GM18498 (cell line): Measurements from ENCODE around the gene AHRR.

Source experiments
- ATAC-seq: cut with Tn5 transposase; IDR thresholded peaks from one replicate; pipeline ENCODE4 v1.9.1; 2021; ENCODE audit warnings: mild to moderate bottlenecking, moderate library complexity; ENCODE audit not compliant: unreplicated experiment

AHRR gene

GRCh38 chr5:318931-319601 is 2.4 kb upstream of the AHRR start:
- no peak for ATAC-seq

GRCh38 chr5:320524-321229 is 837 bp upstream of the AHRR start:
- peak; percentile 6 for ATAC-seq

DNA sequence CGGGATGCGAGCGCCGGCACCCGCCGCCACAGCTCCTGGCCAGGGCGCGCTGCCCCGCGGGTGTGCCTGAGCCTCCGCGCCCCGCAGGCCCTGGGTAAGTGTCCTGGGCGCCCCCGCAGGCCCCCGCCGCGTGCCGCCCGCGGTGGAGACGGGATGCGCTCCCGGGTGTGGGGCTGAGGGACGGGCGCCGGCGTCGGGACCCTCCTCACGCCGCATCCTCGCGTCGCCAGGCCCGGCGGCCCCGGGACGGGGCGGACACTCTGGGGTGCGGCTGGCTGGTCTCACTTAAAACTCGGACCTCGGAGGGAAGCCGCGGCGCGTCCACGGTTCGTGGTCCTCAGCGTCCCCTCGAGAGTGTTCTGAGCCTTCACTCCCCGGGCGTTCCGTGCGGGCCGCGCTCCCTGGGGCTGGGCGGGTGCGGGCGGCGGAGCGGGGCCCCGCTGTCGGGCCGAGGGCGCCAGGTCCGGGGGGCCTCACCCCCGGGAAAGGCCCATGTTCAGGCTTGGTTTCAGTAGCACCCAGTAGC is 275 bp downstream of the AHRR start:
- ATAC-seq, result peak; percentile 17

- no peak for ATAC-seq
Measured at GRCh38 chr5:322281-322941, 897 bp downstream of the AHRR start.

DNA sequence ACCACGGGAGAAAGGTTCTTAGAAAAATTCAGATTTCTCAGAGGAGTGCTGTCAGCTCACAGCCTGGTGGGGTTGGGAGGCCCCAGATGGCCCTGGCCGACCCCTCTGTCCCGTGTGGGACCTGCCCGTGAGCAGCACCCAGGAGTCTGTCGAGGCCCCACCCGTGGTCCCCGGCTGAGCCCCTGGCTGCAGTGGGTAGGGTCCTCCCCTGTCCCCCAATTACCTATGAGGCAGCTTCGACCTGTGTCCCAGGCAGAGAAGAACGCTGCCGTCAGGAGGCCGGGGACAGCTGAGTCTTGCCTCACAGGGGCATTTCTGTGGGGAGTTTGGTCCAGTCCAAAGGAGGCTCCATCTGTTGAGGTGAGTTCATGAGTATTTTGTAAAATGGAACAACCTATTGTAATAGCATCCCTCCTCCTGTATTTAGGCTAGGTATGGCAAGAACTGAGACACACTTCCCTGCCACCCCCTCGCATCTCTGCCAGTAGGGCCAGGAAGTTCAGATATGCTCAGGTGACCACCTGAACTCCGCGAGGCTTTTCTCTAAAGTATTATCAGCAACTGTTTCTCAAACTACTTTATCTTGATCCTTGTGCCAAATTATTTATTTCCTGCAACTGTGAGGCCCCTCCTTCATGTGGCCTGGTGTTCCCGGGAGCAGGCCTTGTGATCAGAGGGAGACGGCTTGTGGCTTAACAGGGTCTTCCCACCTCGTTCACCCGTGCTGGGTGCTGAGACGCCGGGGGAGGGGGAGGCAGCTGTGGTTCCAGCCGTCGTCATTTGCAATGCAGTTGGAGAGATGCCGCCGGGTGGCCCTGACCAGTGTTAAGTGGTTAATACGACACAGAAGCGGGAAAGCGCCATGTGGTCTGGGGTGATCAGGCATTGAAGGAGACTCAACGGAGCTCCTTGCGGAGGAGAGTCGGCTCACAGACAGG is 1.7 kb downstream of the AHRR start:
- no peak for ATAC-seq

- no peak for ATAC-seq
Measured at GRCh38 chr5:324736-325612, 3.5 kb downstream of the AHRR start.

DNA sequence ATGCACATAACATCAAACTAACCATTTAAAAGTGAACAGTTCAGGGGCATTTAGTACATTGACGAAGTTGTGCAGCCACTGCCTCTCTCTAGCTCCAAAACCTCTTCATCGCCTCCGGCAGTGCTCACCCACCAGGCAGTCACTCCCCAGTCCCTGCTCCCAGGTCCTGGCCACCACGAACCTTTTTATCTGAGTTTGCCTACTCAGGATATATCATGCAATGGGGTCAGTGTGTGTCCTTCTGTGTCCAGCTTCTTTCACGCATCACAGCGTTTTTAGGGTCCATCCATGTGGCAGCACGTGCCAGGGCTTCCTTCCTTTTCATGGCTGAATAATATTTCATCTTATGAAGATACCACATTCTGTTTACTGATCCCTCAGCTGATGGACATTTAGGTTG is 4.6 kb downstream of the AHRR start:
- ATAC-seq, result no peak

DNA sequence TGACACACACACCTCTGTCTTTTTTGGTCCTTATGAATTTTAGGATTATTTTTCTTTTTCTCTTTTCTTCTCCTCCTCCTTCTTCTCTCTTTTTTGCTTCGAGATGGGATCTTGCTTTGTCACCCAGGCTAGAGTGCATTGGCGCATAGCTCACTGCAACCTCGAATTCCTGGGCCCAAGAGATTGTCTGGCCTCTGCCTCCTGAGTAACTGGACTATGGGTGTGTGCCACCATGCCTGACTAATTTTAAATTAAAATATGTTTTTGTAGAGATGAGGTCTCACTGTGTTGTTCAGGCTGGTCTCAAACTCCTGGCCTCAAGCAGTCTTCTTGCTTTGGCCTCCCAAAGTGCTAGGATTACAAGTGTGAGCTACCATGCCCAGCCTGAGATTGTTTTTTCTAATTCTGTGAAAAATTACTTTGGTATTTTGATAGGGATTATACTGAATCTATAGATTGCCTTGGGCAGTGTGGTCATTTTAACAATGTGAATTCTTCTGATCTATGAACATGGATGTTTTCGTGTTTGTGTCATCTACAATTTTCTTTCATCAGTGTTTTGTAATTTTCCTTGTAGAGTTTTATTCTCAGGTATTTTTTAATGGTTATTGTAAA is 7.7 kb downstream of the AHRR start:
- ATAC-seq, result no peak

- no peak for ATAC-seq
Measured at GRCh38 chr5:329768-330167, 8.3 kb downstream of the AHRR start.

- peak; percentile 46 for ATAC-seq
Measured at GRCh38 chr5:332843-333242, 11.3 kb downstream of the AHRR start.

- ATAC-seq, result no peak
Measured at GRCh38 chr5:333945-334344, 12.4 kb downstream of the AHRR start.

DNA sequence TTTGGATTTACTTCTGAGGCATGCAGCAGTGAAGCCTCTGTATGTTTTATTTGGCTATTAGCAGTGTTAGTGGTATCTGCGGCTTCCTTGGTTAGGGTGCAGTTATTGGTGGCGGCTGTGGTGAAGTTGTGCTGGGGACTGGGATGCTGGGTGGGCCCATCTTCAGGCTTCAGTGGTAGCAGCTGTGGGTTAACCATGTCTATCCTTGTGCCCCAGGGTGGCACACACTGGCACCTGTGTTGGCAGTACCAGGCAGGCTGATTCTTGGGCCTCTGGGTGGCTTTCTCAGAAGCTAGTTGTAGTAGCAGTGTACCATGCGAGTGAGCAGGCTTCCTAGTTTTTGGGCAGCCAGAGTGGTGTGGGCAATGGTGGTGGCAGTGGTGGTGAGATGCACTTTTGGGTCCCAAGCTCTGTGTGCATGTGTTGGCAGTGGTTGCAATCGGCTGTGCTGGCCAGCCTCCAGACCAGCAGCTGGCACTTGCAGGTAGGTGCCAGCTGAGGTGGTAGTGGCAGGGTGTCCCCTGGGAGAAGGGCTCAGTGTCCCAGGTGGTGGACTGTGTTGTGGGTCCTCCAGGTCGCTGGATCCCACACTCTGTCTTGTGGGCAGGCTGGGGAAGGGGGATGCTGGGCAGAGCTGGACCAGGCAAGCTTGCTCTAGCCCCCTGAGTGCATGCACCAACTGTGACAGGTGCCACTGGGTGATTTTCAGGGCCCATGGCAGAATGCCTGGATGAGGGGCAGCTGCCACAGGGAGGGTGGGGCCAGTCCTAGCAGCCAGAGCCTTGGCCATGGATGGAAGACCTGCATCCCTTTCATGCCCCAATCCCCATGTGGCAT is 13.6 kb downstream of the AHRR start:
- ATAC-seq, result no peak

DNA sequence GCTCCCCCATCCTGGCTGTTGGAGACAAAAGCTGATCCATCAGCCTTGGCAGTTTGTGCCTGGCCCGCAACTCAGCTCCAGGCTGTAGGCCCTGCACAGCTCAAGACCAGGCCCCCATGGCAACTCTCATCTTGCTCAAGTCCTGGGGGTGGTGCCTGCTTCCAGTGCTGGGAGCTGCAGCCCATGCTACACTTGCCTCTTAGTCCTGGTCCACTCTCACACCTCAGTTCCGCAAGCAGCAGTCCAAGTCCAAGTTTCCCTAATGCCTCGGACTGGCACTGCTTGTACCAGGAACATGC is 14.2 kb downstream of the AHRR start:
- ATAC-seq, result no peak

DNA sequence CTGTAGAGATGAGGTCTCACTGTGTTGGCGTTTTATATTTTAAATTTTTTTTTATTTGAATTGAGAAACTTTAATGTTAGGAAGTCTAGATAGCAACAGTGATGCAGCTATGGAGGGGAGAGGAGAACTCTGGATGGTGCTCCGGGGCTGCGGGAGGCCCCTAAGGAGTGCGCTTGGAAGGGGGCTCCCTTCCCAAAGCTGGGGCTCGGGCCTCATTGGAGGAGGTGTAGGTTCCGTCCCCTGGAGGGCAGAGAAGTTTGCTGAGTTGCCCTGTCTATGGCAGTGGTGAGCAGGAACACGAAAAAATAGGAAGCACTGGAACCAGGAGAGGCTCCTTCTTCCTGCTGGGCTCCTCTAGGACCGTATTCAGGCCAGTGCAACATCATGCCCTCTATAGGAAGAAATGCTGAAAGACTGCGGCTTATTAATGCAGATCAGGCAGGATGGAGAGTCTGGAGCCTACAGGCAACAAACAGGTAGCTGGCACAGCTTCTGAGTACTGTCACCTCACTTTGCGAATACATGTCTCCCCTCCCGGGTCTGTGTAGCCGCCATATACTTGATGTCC is 16.1 kb downstream of the AHRR start:
- no peak for ATAC-seq

DNA sequence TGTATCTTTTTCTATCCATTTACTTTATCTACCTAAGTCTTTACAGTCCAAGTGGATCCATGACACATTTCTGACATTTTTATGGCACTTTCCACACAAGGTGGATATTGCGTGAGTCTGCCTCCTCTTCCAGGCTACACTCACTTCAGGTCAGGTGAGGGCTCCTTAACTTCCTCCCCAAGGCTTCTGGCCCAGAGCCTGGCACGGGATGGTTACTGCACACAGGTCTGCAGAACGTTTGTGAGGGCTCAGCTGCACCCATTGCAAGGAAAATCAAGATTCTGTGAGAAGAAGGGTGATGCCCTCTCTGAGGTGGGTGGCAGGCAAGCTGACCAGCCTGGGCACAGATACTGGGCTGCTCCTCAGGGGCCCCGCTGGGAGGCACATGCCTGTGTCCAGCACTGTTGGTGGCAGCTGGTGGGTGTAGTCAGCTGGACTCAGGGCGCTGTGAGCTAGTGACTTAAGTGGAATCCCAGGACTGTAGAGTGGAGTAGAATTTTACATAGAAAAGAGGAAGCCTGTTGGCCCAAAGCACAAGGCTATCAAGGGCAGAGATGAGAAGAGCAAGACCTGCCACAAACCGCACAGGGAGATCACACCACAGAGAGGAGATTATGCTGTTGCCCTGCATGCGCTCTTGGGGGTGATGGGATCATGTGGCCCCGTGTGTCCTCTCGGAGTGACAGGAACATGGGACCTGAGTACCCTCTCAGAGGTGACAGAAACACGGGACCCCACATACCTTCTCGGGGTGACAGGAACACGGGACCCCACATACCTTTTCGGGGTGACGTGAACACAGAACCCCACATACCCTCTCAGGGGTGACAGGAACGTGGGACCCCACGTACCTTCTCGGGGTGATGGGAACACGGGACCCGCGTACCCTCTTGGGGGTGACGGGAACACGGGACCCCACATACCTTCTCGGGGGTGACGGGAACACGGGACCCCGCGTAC is 21.3 kb downstream of the AHRR start:
- ATAC-seq, result no peak

- peak; percentile 68 for ATAC-seq
Measured at GRCh38 chr5:343461-344401, 22.2 kb downstream of the AHRR start.
